ENCODE measurements around the gene IL1F10.

IL1F10 gene

GRCh38 chr2:113067681-113068080 is at the start of gene IL1F10:
Gene IL1F10 (plus strand): TSS chr2:113067970. CDS start chr2:113072739, 4,769 bp downstream.
- no peak for DNase-seq

GRCh38 chr2:113018509-113018908 is 49.3 kb upstream of the IL1F10 start:
- no peak for DNase-seq

GRCh38 chr2:113021312-113021711 is 46.5 kb upstream of the IL1F10 start:
- no peak for DNase-seq

- no peak for DNase-seq
Measured at GRCh38 chr2:113024764-113025163, 43.0 kb upstream of the IL1F10 start.

- DNase-seq, result no peak
Measured at GRCh38 chr2:113025737-113026136, 42.0 kb upstream of the IL1F10 start.

- no peak for DNase-seq
Measured at GRCh38 chr2:113027691-113028090, 40.1 kb upstream of the IL1F10 start.

- DNase-seq, result no peak
Measured at GRCh38 chr2:113028112-113028511, 39.7 kb upstream of the IL1F10 start.

- no peak for DNase-seq
Measured at GRCh38 chr2:113032737-113033136, 35.0 kb upstream of the IL1F10 start.

- DNase-seq, result no peak
Measured at GRCh38 chr2:113034016-113034415, 33.8 kb upstream of the IL1F10 start.

GRCh38 chr2:113036763-113037162 is 31.0 kb upstream of the IL1F10 start:
- DNase-seq, result no peak

- no peak for DNase-seq
Measured at GRCh38 chr2:113038291-113038690, 29.5 kb upstream of the IL1F10 start.

- no peak for DNase-seq
Measured at GRCh38 chr2:113039158-113039557, 28.6 kb upstream of the IL1F10 start.

- DNase-seq, result no peak
Measured at GRCh38 chr2:113039719-113040118, 28.1 kb upstream of the IL1F10 start.

- DNase-seq, result no peak
Measured at GRCh38 chr2:113041871-113042270, 25.9 kb upstream of the IL1F10 start.

GRCh38 chr2:113046465-113046864 is 21.3 kb upstream of the IL1F10 start:
- no peak for DNase-seq

- no peak for DNase-seq
Measured at GRCh38 chr2:113050921-113051895, 16.6 kb upstream of the IL1F10 start.

- DNase-seq, result no peak
Measured at GRCh38 chr2:113052396-113052917, 15.3 kb upstream of the IL1F10 start, which contains the start of gene IL36B. Gene IL36B (minus strand): TSS chr2:113052867.

GRCh38 chr2:113053666-113054065 is 14.1 kb upstream of the IL1F10 start:
- DNase-seq, result no peak

GRCh38 chr2:113054066-113054465 is 13.7 kb upstream of the IL1F10 start:
- no peak for DNase-seq

GRCh38 chr2:113056521-113056920 is 11.2 kb upstream of the IL1F10 start:
- no peak for DNase-seq

GRCh38 chr2:113057117-113057516 is 10.7 kb upstream of the IL1F10 start:
- no peak for DNase-seq

- no peak for DNase-seq
Measured at GRCh38 chr2:113058411-113058994, 9.3 kb upstream of the IL1F10 start.

GRCh38 chr2:113058998-113059960 is 8.5 kb upstream of the IL1F10 start, which contains the start of gene IL36RN:
Gene IL36RN (plus strand): TSS chr2:113059198. CDS start chr2:113059439, 241 bp downstream.
- no peak for DNase-seq
